Endometrial microvascular endothelial cells (primary cell): ENCODE data around the gene STBD1. TPM values are rescaled to one million over a fixed set of nuclear protein-coding genes. Genes with fewer than 3 reads are reported as not detected.
"Not testable (repeated sequence)": the region's sequence is repeated elsewhere in the genome, so short reads cannot be mapped to it uniquely, and the experiment has no call there.

Experiments
- in situ Hi-C: cut with HindIII; loops from 2 replicates; pipeline ENCODE4 v1.10.0; 2017; ENCODE audit warnings: low sequenced_read_pairs, low pct_unique_long_range_greater_than_20kb; ENCODE audit errors: inconsistent ontology term
- total RNA-seq: library from RNA; depleted of rRNA; stranded (reverse); fragments of >200 nt; gene quantifications from one replicate; pipeline ENCODE4 v1.2.3, GENCODE V29; 2015; ENCODE audit errors: inconsistent ontology term

STBD1 gene
- total RNA-seq, 1 donor from 2014 or later = 0.74 TPM

DNA sequence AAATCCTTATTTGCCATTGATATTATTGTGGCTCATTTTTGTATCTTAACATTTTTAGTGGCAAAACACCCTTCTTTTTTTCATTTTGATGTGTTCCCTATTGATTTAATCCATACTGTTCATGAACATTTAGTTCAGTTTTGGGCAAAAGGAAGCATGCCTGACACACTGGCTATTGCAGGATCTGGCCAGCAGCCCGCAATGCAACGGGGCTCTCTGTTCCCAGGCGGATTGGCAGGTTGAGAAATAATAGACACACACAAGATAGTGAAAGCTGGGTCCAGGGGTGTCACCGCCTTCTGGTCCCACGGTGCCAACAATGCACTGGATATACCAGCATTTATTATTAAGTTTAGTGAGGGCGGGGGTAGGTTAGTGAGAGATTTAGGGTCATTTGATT is 24.9 kb upstream of the STBD1 start:
- in situ Hi-C loops = not testable (repeated sequence)

DNA sequence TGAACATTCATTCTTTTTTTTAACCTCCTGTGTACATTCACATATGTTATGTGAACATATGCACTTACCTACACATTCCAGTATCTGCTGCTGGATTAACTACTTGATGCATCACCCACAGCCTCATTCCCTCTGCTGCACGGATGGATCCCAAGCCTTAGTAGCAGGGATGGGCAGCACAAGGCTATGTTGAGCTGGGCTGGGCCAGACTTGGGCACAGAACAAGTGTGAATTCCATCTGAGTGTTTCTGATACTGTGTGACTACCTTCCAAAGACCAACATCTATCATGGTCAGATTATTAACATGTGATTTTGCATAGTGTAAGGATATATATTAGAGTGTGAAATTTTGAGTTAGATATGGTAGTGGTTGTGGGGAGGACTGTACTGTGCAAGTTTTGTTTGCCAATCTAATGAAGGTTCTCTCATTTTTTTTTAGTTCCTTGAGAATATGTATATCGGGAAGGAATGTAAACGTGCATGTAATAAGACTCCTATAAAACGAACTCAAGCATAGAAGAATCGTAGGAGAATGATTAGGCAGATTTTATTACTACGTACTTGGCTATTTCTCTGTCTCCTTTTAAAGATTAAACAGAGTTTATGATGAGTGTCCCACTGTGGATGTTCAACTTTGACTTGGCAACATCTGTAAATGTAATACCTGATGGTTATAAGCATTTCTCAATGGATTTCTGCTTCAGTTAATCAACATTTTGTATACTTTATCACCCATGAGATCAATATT is 23.4 kb upstream of the STBD1 start:
- in situ Hi-C loops = no loop called here

DNA sequence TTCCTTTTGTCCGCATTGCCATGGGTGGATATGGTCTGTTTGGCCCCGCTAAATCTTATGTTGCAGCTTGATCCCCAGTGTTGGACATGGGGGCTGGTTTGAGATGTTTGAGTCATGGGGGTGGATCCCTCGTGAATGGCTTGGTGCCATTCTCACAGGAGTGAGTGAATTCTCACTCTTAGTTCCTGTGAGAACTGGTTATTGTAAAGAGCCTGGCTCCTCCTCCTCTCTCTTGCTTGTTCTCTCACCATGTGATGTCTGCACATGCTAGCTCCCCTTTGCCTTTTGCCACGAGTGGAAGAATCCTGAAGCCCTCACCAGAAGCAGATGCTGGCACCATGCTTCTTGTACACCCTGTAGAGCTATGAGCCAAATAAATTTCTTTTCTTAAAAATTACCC is 22.6 kb upstream of the STBD1 start:
- in situ Hi-C loops = no loop called here

DNA sequence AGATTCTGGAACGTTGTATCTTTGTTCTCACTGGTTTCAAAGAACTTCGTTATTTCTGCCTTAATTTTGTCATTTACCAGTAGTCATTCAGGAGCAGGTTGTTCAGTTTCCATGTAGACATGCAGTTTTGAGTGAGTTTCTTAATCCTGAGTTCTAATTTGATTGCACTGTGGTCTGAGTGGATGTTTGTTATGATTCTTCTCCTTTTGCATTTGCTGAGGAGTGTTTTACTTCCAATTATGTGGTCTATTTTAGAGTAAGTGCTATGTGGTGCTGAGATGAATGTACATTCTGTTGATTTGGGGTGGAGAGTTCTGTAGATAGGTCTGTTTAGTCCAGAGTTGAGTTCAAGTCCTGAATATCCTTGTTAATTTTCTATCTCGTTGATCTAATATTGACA is 18.7 kb upstream of the STBD1 start:
- in situ Hi-C loops = not testable (repeated sequence)

DNA sequence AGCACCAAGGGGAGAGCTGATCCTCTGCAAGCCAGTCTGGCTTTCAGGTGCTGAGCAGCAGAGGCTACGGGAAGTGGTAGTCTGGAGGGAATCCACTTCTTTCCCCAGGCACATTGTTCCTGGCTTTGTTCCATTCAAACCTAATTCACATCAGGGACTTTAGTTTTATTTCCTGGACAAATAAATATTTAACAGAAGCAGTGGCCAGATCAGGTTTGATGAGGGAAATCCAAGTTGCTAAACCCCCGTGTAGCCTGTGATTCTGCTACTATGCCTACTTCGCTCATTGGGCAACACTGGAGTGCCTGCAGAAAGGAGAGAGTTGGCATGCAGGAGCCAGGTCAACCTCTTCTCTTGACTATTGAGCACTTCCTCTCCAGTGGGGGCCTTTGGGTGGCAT is 13.8 kb upstream of the STBD1 start:
- in situ Hi-C loops = no loop called here

DNA sequence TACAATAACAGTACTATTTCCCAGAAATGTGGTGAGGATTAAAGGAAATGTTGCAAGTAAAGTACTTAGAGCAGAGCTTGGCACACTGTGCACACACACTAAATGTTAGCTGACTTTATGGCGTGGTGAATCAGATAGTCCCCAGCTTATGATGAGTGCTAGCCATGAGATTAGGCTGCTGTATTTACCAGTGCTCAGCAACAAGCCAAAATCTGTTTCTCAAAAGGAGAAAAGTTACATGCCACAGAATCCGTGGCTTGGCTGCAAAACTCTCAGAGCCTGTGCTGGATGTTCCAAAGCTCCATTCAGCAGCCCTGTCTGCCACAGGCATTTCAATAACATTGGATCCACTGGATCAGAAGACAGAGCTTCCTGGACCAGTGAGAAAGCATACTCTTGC is 12.8 kb upstream of the STBD1 start:
- in situ Hi-C loops = no loop called here

DNA sequence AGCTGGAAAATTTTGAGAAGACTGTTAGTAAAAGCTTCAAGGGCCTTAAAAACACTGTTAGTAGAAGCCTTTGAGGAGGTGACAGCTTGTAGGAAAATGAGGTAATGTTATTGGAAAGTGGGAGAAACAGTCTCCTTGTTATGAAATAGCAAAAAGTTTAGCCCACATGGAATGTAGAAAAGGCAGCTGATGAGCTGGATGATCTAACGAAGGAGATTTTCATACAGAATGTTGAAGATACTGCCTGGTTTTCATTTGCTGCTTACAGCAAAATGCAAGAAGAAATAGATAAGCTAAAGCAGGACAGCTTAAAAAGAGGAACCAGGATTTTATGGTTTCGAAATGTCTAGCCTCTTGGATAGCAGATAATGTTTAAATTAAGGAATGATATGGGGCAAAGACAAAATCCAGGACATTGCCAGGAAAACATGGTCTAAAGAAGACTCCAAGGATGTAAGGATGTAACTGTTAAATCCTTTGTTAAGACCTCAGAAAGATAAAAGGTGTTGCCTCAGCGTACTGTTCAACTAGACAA is 10.2 kb upstream of the STBD1 start:
- in situ Hi-C loops = no loop called here

DNA sequence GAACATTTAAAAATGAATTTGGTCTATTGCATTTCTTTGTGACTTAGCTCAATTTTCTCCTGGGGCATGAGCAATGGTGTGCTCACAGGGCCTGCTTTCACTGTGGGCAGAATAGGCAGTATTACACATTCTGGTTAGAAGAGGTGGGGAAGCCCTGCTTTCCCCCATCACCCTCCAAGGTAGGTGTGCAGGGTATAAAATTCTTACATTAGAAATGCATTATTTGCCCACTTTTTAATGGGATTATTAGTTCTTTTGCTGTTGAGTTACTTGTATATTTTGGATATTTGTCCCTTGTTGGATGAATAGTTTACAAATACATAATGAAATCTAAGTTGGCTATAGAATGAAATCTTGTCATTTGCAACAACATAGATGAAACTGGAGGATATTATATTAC is 8.3 kb upstream of the STBD1 start:
- in situ Hi-C loops = no loop called here

DNA sequence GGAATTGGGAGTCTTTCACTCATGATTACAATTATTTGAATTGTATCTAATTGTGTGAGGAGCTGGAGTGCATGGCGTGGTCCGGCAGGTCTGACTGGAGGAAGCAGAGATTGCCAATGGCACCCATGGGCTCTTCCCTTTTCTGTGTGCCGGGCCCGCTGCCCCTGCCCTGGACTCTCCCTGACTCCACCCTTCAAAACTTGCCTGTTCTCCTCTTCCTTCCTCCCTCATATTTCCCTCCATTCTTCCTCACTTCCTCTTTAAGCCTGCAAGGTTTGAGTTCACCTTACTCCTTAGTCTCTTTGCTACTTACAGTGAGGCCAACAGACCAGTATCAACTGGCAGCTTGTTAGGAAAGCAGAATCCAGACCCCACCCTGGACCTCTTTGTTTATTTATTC is 6.5 kb upstream of the STBD1 start:
- in situ Hi-C loops = no loop called here

DNA sequence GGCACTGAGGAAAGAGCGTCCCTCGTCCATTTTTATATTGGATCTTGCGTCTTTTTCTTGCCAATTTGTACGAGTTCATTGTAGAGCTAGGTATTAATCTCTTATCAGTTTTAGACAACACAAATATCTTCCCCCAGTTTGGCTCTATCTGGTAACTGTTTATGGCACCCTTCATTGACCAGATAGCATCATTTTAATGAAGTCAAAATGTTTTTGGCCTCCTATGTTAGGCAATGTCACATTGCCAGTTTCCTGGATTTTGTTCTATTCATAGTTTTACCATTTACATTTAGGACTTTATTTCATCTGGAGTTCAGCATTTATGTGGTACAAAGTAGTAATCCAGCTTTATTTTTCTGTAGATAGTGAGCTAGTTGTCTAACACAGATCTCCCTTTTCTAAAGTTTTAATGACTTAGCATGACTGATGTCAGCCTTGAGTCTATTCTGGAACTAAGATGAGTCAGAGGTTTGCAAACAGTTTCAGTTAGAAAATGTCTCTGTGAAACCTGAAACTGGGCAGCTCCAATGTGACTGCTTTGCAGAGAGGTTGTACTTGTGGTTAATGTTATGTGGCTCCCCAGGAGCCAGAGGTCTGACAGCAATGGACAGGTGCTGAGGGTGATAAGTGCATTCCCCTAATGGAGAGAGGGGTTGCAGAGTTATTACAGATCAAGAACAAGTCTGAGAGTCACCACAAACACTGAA is 5.3 kb upstream of the STBD1 start:
- in situ Hi-C loops = no loop called here

DNA sequence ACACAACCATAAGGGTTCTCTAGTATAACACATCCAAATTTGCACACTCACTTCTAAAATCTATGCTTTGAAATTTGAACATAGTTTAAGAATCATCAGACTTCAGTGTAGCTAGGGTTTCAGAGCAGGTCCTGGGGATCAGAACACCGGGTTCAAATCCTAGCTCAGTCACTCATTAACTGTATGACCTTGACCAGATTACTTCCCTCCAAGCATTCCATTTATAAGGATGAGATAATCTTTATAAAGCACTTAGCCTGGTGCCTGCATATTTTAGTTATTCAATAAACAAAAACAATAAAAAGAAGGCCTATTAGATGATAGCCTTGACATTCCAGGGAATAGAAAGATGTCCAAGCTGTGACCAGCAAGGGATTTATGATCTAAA is 4.8 kb upstream of the STBD1 start:
- in situ Hi-C loops = no loop called here

DNA sequence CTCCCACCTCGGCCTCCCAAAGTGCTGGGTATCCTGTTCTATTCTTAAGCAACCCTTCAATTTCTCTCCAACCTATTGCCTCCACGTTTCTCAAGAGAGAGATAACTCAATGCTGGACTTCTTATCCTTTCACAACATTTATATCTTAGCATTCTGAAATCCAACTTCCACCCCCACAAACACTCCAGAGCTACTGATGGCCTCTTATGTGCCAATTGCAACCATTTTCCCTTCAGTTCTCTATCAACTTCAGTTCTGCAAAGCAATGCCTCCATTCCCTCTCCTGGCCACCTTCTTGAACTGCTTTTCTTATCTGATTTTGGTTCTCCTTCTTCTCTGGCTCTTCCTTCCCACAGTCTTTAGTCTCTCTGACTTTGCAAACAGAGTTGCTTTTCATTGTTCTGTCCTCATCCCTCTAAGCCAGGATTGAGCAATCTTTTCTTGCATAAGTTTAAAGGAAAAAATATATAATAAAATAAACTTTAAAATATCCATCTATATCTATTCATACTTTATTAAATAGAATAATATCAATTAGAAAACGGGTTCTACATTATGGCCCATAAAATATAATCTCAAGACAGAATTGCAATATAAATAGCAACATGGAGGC is 3.6 kb upstream of the STBD1 start:
- in situ Hi-C loops = no loop called here

DNA sequence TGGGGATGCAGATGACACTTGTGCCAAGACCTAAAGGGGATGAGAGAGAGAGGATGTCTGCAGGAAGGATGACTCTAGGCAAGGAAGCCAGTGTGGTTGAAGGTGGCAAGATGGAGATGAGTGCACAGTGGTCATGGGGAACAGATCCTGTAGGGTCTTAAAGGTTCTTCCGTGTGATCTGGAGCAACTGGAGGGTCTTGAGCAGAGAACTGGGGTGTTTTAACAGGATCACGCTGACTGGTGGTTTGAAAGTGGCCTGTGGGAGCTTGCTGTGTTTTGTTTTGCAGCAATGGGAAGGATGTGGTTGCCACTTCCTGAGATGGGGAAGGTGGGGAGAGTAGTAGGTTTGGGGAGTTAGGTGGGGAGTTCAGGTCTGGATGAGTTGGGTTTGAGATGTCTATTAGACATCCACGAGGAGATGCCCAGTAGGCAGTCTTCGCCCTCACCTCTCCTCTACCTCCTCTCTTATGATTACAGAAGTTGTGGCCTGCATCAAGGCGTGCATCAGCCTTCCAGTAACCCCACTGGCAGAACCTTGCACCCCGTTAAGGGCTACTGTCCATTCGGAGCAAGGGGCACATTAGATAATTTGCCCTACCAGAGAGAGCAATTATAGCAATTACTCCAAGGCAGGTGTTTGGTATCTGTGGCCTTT is 1.4 kb upstream of the STBD1 start:
- in situ Hi-C loops = no loop called here

DNA sequence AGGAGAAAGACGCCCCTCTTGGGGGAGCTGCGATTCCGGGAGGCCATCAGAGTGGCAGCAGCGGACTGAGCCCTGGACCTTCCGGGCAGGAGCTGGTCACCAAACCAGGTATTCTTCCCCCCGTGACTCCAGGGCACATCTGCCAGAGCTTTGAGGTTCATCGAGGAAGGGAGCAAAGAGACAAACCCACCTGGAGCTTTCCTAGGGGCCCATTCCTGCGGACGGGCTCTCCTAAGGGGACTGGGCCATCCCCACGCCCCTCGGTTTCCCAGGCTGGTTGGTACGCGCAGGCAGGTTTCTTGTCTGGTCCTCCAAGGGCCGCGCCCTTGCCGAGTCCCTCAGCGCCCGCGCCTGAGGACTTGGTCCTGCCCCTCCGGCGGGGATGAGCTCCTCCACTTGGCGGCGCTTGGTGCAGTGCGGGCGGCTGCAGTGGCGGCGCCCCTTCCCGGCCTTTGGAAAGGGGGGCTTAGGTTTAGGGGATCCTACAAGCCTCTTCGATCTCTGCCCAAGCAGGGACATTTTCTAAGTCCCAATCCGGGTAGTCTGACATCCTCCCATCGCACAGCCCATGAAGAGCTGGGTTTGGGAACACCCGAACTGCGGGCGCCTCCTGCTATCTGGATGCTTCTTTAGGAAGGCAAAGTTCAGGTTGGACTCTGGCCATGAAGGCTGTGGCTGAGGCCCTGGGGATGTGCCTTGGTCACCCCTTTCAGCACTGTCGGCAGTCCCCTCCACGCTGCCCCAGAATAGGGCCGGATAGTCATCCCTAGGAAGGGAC is 538 bp downstream of the STBD1 start:
- in situ Hi-C loops = no loop called here

DNA sequence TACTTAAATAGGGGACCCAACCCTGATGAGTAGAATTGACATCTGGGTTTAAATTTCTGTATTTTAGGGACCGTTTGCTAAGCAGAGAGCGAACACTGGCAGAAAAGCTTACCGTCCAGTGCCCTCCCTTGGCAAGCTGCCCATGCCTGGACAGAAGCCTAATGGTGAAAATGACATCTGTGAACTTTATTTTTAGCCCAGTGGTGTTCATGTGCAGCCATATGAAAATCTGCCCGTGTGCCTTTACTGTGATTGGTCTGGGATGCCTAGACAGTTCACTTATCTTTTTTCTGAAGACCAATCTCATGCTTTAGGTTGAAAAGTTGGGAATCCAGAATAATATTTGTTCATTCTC is 1.1 kb downstream of the STBD1 start:
- in situ Hi-C loops = no loop called here

DNA sequence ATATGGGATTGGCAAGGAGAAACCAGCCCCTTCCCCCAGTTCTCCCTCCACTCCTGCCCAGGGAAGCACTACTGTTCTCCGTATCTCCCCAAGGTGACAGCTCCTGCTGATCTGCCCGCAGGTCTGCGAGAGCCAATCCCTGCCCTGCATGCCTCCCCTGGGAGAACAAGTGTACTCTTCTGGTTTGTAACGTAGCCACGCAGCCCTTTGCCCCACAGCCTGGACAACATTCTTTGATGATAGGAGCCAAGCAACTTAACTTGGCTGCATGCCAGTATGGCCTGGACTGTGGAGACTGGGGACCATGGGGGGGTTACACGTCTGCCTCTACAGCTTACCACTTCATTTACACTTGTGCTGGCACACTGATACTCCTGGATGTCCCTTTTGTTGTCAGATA is 2.0 kb downstream of the STBD1 start:
- in situ Hi-C loops = no loop called here

DNA sequence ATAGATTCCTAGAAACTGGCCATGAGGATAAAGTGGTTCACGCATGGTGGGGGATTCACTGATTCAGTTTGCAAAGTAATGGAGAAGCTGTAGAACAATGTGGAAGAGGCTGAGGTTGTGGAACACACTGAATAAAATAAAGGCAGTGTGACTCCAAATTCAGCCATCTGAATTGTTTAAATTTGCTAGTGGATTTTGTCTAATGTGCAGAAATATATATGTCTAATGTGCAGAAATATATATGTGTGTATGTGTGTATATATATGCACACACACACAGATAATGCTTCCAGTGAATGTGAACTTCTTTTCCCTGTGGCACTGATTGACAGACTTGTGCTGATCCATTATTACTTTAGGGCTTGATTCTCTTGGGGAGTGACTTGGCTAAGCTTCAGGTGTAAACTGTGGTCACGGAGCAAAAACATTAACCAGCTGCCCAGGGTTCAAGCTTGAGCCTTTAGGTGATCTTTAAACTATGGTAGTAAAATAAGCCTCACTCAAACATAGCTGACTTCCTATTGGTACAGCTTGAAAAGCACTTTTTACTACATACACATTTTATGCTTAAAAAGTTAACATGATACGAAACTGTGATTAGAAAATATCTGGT is 3.5 kb downstream of the STBD1 start:
- in situ Hi-C loops = no loop called here

DNA sequence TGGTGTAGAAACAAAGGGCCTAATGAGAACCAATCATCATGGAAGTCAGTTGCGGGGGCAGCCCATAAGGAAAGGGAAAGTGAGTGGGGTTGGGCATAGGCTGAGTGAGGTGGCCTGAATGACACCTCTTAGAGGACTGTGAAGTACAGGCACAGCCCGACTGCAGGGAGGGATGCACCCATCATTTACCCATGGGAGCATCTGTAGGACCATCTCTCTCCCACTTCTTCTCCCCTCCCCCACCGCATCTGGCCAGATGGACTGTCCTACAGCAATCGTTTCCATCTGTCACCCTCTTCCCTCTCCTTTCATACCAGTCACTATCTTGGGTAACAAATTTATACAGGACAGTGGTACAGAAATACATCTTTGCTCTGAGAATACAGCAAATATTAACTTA is 4.2 kb downstream of the STBD1 start:
- in situ Hi-C loops = no loop called here
